ENCODE results near the gene MAP4K4. TPM values are rescaled to one million over a fixed set of nuclear protein-coding genes. Genes with fewer than 3 reads are reported as not detected.

MAP4K4 gene
- total RNA-seq, 1 donor from 2014 or later, result 68.4 TPM

GRCh38 chr2:101677658-101678057 is 19.8 kb upstream of the MAP4K4 start:
- intact Hi-C loops (cut with DNase I), result no loop called here
- Histone ChIP-seq H3K9me3 (peaks cover 1% of the 10 kb centered on the region), H3K36me3 (no peaks in the 10 kb centered on the region), H3K4me3 (no peak overlapping the region), H3K27me3 (ENCODE audit: low read depth) (no peaks in the 10 kb centered on the region), H3K27ac (no peak overlapping the region), H3K4me1 (no peaks in the 10 kb centered on the region)
- no peak for ATAC-seq
- DNase-seq, result no peak
- no peak for TF ChIP-seq CTCF (IDR thresholded peaks at IDR 0.05)

GRCh38 chr2:101678379-101678778 is 19.1 kb upstream of the MAP4K4 start:
- no peaks in the 10 kb centered on the region for H3K9me3 ChIP-seq
- no peaks in the 10 kb centered on the region for H3K36me3 ChIP-seq
- H3K4me1 ChIP-seq, result no peaks in the 10 kb centered on the region
- DNase-seq (no peak), ATAC-seq (no peak)
- H3K27me3 ChIP-seq (ENCODE audit: low read depth), result no peaks in the 10 kb centered on the region
- intact Hi-C loops (cut with DNase I), result no loop called here
- H3K4me3 ChIP-seq, result no peak overlapping the region
- TF ChIP-seq CTCF (IDR thresholded peaks at IDR 0.05), result no peak
- no peak overlapping the region for H3K27ac ChIP-seq

- Histone ChIP-seq H3K4me1 (no peaks in the 10 kb centered on the region), H3K9me3 (no peaks in the 10 kb centered on the region), H3K4me3 (no peak overlapping the region), H3K27me3 (ENCODE audit: low read depth) (no peaks in the 10 kb centered on the region), H3K36me3 (no peaks in the 10 kb centered on the region), H3K27ac (no peak overlapping the region)
- DNase-seq (no peak), ATAC-seq (no peak)
- TF ChIP-seq CTCF (IDR thresholded peaks at IDR 0.05), result no peak
- intact Hi-C loops (cut with DNase I), result no loop called here
Observed at GRCh38 chr2:101679037-101679726, 18.3 kb upstream of the MAP4K4 start.

- Histone ChIP-seq H3K9me3 (no peaks in the 10 kb centered on the region), H3K4me3 (no peak overlapping the region), H3K36me3 (no peaks in the 10 kb centered on the region), H3K4me1 (no peaks in the 10 kb centered on the region), H3K27me3 (ENCODE audit: low read depth) (no peaks in the 10 kb centered on the region), H3K27ac (no peak overlapping the region)
- DNase-seq (no peak), ATAC-seq (no peak)
- intact Hi-C loops (cut with DNase I), result no loop called here
- TF ChIP-seq CTCF (IDR thresholded peaks at IDR 0.05), result no peak
Observed at GRCh38 chr2:101679801-101680487, 17.6 kb upstream of the MAP4K4 start.

GRCh38 chr2:101682311-101682710 is 15.2 kb upstream of the MAP4K4 start:
- ATAC-seq (no peak), DNase-seq (no peak)
- no peaks in the 10 kb centered on the region for H3K27me3 ChIP-seq (ENCODE audit: low read depth)
- no peaks in the 10 kb centered on the region for H3K36me3 ChIP-seq
- no peaks in the 10 kb centered on the region for H3K4me1 ChIP-seq
- no peak overlapping the region for H3K4me3 ChIP-seq
- intact Hi-C loops (cut with DNase I), result no loop called here
- no peak overlapping the region for H3K27ac ChIP-seq
- TF ChIP-seq CTCF (IDR thresholded peaks at IDR 0.05), result no peak
- no peaks in the 10 kb centered on the region for H3K9me3 ChIP-seq

Data from lower lobe of right lung (tissue), 2 donors.